ENCODE results near the gene OSR1.

The OSR1 gene

GRCh38 chr2:19336781-19337180, 21.6 kb downstream of the OSR1 start (continued):
- TF ChIP-seq PRDM4 (tag by site-specific recombination; IDR thresholded peaks at IDR 0.05): no peak
- no peak for TF ChIP-seq ZNF398 (tag by site-specific recombination; IDR thresholded peaks at IDR 0.05)
- no peak for TF ChIP-seq ZBTB20 (tag by site-specific recombination; IDR thresholded peaks at IDR 0.05)
- no peak for TF ChIP-seq GLIS1 (tag by site-specific recombination; IDR thresholded peaks at IDR 0.05)

GRCh38 chr2:19332503-19332902, 25.9 kb downstream of the OSR1 start:
- Histone ChIP-seq H3K4me3 (ENCODE audit: low read depth, low read length) (no peak overlapping the region), H3K27ac (ENCODE audit: extremely low read depth, low read depth, low read length) (no peak overlapping the region), H3K4me1 (ENCODE audit: control insufficient read depth, insufficient read depth, low read length) (no peaks in the 10 kb centered on the region), H3K9me3 (ENCODE audit: control insufficient read depth, insufficient read depth, low read depth, low read length) (no peaks in the 10 kb centered on the region), H3K36me3 (ENCODE audit: control insufficient read depth in 2 of 2, insufficient read depth in 1 of 2, low read length in 2 of 2) (no peaks in the 10 kb centered on the region; a peak in 1 of 3 replicates)
- CTCF ChIA-PET: interaction anchor here (1.0 kb wide), 1 partner anchor 16 kb away, joined by 3 read pairs; no protein-coding TSS in a partner anchor
- POLR2A ChIA-PET: no interaction called here
- TF ChIP-seq ZBTB26 (tag by site-specific recombination; optimal IDR thresholded peaks at IDR 0.05) (no peak), ZFP37 (tag by site-specific recombination; IDR thresholded peaks at IDR 0.05) (no peak), ZBTB7A (tag by site-specific recombination; IDR thresholded peaks at IDR 0.05; ENCODE audit: low read depth) (no peak), ZNF707 (tag by site-specific recombination; IDR thresholded peaks at IDR 0.05) (no peak), ZEB2 (tag by site-specific recombination; IDR thresholded peaks at IDR 0.05) (no peak), ZNF133 (tag by site-specific recombination; IDR thresholded peaks at IDR 0.05) (no peak), ZFHX2 (tag by site-specific recombination; conservative IDR thresholded peaks at IDR 0.05) (no peak), ZNF341 (tag by site-specific recombination; IDR thresholded peaks at IDR 0.05; ENCODE audit: low read depth) (no peak), ZFP3 (tag by site-specific recombination; IDR thresholded peaks at IDR 0.05; ENCODE audit: low read depth) (no peak), REST (tag by site-specific recombination; IDR thresholded peaks at IDR 0.05) (no peak), ZNF449 (tag by site-specific recombination; IDR thresholded peaks at IDR 0.05) (no peak), WT1 (tag by site-specific recombination; IDR thresholded peaks at IDR 0.05) (no peak), GFI1B (tag by site-specific recombination; IDR thresholded peaks at IDR 0.05) (no peak), TRIM28 (IDR thresholded peaks at IDR 0.05; ENCODE audit: borderline replicate concordance, low read length) (no peak), SP3 (tag by site-specific recombination; IDR thresholded peaks at IDR 0.05) (no peak), ZBTB8A (tag by site-specific recombination; IDR thresholded peaks at IDR 0.05) (no peak), GLIS2 (tag by site-specific recombination; IDR thresholded peaks at IDR 0.05) (no peak), ELK4 (IDR thresholded peaks at IDR 0.05; ENCODE audit: borderline replicate concordance, low read depth, low read length) (no peak), ZNF274 (IDR thresholded peaks at IDR 0.05; ENCODE audit: low read length) (no peak), ZNF274 (tag by site-specific recombination; IDR thresholded peaks at IDR 0.05; ENCODE audit: borderline replicate concordance) (no peak)
